ENCODE measurements around the gene PTPRN2. TPM values are rescaled to one million over a fixed set of nuclear protein-coding genes. Genes with fewer than 3 reads are reported as not detected.

PTPRN2 gene
- total and polyA plus RNA-seq, 2 of the 8 experiments (the other 6 are each of a cell fraction or from before 2014, with no cell fraction given): 2.6 to 4.5 TPM

- no peak overlapping the region for H3K9ac ChIP-seq (replicated peaks in 1 of 4; ENCODE audit: extremely low read depth in 1 of 4, low read depth in 3 of 4, low read length in 3 of 4)
- H2AK5ac ChIP-seq (ENCODE audit: low read depth, low read length): no peak overlapping the region
- FAIRE-seq: no peak
- H4K5ac ChIP-seq (ENCODE audit: insufficient read length, low read depth, low read length): no peak overlapping the region
- H4K91ac ChIP-seq (replicated peaks; ENCODE audit: insufficient read length, low read length): no peak overlapping the region
- 97% methylated on average over 25 of the region's 25 CpGs; no CpG with 5 or more reads in 1 of the 2 experiments for WGBS, 2 experiments (ENCODE audit: extremely low coverage in 1 of 2, insufficient coverage in 1 of 2, insufficient read length in 1 of 2, insufficient replicate concordance in 2 of 2, low coverage in 1 of 2, low lambda C conversion rate in 2 of 2, missing lambda C conversion rate in 1 of 2)
- H3K27me3 ChIP-seq (replicated peaks in 1 of 4; ENCODE audit: control insufficient read depth in 3 of 4, extremely low read depth in 1 of 4, insufficient read depth in 3 of 4, low read length in 3 of 4): no peaks in the 10 kb centered on the region
- H2BK20ac ChIP-seq (ENCODE audit: low read length): no peak overlapping the region
- DNase-seq (ENCODE audit: low read depth in 1 of 2, low spot score in 2 of 2): no peak
- H3K4me3 ChIP-seq (ENCODE audit: extremely low read depth in 1 of 4, insufficient read depth in 2 of 4, low read depth in 3 of 4, low read length in 4 of 4): no peak overlapping the region
- no peak overlapping the region for H3K23ac ChIP-seq (ENCODE audit: insufficient read length)
- no peak overlapping the region for H2AFZ ChIP-seq (ENCODE audit: low read length)
- H3K79me1 ChIP-seq (ENCODE audit: low read depth, low read length): no peaks in the 10 kb centered on the region
- ChIA-PET POLR2A (ENCODE audit: partially characterized antibody) (no interaction called here), CTCF (ENCODE audit: partially characterized antibody) (no interaction called here)
- no peak overlapping the region for H2BK5ac ChIP-seq (ENCODE audit: low read depth, low read length)
- peaks cover 0 to 4% of the 10 kb centered on the region in 2 experiments; a peak in 1 of 4 replicates for H3K9me3 ChIP-seq (ENCODE audit: insufficient read depth in 2 of 2, low read depth in 1 of 2, low read length in 1 of 2)
- H3K4me2 ChIP-seq (ENCODE audit: insufficient read depth in 1 of 2, low read depth in 2 of 2, low read length in 2 of 2): no peak overlapping the region
- no peak overlapping the region for H2BK15ac ChIP-seq (ENCODE audit: low read length)
- peaks cover 0 to 2% of the 10 kb centered on the region in 2 experiments for H4K20me1 ChIP-seq (replicated peaks in 1 of 2; ENCODE audit: control insufficient read depth in 1 of 2, insufficient read depth in 2 of 2, low read length in 2 of 2)
- H3K36me3 ChIP-seq (ENCODE audit: control insufficient read depth in 2 of 4, insufficient read depth in 4 of 4, low read length in 3 of 4): no peaks in the 10 kb centered on the region
- H3K23me2 ChIP-seq (ENCODE audit: low read depth, low read length): no peaks in the 10 kb centered on the region
- H3K4ac ChIP-seq (replicated peaks; ENCODE audit: insufficient read length, low read depth, low read length): no peak overlapping the region
- H2BK120ac ChIP-seq (replicated peaks; ENCODE audit: low read depth, low read length): no peak overlapping the region
- H2BK12ac ChIP-seq (ENCODE audit: low read depth, low read length): no peak overlapping the region
- H4K8ac ChIP-seq (ENCODE audit: extremely low read depth, insufficient read depth, low read length): no peak overlapping the region
- no peaks in the 10 kb centered on the region for H3K4me1 ChIP-seq (replicated peaks in 1 of 4; ENCODE audit: control insufficient read depth in 3 of 4, insufficient read depth in 4 of 4, low read length in 3 of 4)
- H3K79me2 ChIP-seq (ENCODE audit: control insufficient read depth in 1 of 2, insufficient read depth in 2 of 2, low read length in 2 of 2): no peaks in the 10 kb centered on the region
- H3K18ac ChIP-seq (ENCODE audit: extremely low read depth, low read length): no peak overlapping the region
- no peak overlapping the region for H3K27ac ChIP-seq (ENCODE audit: low read depth, low read length)
- H3K14ac ChIP-seq (ENCODE audit: insufficient read length): no peak overlapping the region
- no peak overlapping the region for H3K56ac ChIP-seq (replicated peaks; ENCODE audit: insufficient read length, low read depth, low read length)
- no peak for TF ChIP-seq HDAC6 (IDR thresholded peaks at IDR 0.05; ENCODE audit: low read depth, low read length)
- no peak for TF ChIP-seq ASH2L (IDR thresholded peaks at IDR 0.05; ENCODE audit: low read length)
- no peak for TF ChIP-seq YY1 (IDR thresholded peaks at IDR 0.05; ENCODE audit: low read depth, low read length)
- TF ChIP-seq SIX5 (IDR thresholded peaks at IDR 0.05; ENCODE audit: low read depth, low read length): no peak
- no peak for TF ChIP-seq GABPA (IDR thresholded peaks at IDR 0.05; ENCODE audit: borderline replicate concordance, insufficient read depth, low read length)
These were observed 937.4 kb downstream of the PTPRN2 start for GRCh38 chr7:157650131-157650631.

Measured in H1 (cell line).